ENCODE data around the gene OVOL3. TPM values are rescaled to one million over a fixed set of nuclear protein-coding genes. Genes with fewer than 3 reads are reported as not detected.
"Not testable (repeated sequence)": the region's sequence is repeated elsewhere in the genome, so short reads cannot be mapped to it uniquely, and the experiment has no call there.

Gene OVOL3
- total RNA-seq, 2 donors from 2014 or later: not detected

GRCh38 chr19:36116344-36116637 is 5.3 kb downstream of the OVOL3 start:
- intact Hi-C loops (cut with DNase I): loop anchor here (10.0 kb wide), 2 partner anchors 51 to 61 kb away; partner anchors contain the start of genes THAP8 (in 1 of the 2) and WDR62 (in 1 of the 2)
- no peak for ATAC-seq
- DNase-seq: no peak

DNA sequence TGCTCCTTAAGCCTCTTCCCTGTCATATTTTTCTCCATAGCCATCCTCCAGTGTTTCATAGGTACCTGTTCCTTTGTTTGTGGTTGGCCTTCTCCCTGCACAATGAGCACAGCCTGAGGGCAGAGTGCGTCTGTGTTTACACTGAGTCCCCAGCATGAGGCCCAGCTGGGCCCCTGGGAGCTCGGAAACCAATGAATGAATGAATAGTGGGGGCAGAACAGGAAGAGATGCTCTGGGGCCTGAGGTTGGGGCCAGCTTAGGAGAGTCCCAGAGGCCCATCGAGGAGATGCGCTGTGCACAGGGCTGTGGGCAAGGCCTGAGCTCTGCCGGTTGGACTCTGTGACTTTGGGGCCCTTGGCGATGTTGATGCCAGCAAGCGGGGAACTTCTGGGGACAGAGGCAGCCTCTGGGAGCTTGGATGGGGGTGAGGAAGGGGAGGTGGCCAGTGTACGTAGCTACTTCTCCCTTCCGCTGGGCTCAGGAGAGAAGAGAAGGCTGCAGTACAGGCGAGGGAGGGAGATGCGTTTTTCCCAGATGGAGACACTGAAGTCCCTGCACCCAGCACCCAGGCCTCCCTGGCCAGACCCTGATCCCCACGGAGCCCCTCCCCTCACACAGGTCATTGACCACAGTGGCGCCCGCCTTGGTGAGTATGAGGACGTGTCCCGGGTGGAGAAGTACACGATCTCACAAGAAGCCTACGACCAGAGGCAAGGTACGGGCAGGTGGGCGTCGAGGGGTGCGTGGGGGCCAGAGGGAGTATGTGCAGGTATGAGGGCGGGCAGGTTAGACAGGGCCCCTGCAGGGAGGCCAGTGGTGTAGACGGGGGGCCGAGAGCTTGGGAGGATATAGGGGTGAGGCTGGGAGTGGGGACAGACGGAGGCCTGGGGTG is 9.4 kb downstream of the OVOL3 start:
- no peak for ATAC-seq
- no peak for DNase-seq
- intact Hi-C loops (cut with DNase I): no loop called here

- intact Hi-C loops (cut with DNase I): no loop called here
- ATAC-seq: no peak
- no peak for DNase-seq
Observed at GRCh38 chr19:36120984-36121358, 10.0 kb downstream of the OVOL3 start.

- no peak for DNase-seq
- intact Hi-C loops (cut with DNase I): no loop called here
- no peak for ATAC-seq
Observed at GRCh38 chr19:36121486-36122124, 10.7 kb downstream of the OVOL3 start.

DNA sequence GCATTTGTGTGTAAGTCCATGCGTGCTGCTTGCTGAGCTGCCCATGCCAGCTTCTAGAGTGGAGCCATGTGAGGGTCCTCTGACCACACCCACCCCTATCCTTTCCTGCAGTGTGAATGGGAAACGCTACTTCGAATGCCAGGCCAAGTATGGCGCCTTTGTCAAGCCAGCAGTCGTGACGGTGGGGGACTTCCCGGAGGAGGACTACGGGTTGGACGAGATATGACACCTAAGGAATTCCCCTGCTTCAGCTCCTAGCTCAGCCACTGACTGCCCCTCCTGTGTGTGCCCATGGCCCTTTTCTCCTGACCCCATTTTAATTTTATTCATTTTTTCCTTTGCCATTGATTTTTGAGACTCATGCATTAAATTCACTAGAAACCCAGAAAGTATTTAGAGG is 14.6 kb downstream of the OVOL3 start:
- ATAC-seq (no peak), DNase-seq (no peak)
- intact Hi-C loops (cut with DNase I): no loop called here

- DNase-seq: no peak
- peak; percentile 13 to 23 for ATAC-seq
- intact Hi-C loops (cut with DNase I): no loop called here
Observed at GRCh38 chr19:36128392-36128736, 17.4 kb downstream of the OVOL3 start.

DNA sequence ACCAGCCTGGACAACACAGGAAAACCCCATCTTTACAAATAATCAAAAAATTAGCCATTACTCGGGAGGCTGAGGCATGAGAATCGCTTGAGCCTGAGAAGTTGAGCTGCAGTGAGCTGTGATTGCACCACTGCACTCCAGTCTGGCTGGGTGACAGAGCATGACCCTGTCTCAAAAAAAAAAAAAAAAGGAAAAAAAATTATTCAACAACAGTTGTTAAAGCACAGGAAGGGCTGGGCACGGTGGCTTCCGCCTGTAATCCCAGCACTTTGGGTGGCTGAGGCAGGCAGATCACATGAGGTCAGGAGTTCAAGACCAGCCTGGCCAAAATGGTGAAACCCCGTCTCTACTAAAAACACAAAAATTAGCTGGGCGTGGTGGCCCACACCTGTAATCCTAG is 20.3 kb downstream of the OVOL3 start:
- ATAC-seq; intact Hi-C loops (cut with DNase I): not testable (repeated sequence)
- DNase-seq: peak; percentile 56

GRCh38 chr19:36134867-36135266 is 23.9 kb downstream of the OVOL3 start:
- ATAC-seq; intact Hi-C loops (cut with DNase I); DNase-seq: not testable (repeated sequence)

GRCh38 chr19:36136964-36137686 is 26.2 kb downstream of the OVOL3 start:
- ATAC-seq: peak in 1 of 2 donors; percentile 47
- peak; percentile 72 for DNase-seq
- intact Hi-C loops (cut with DNase I): no loop called here

DNA sequence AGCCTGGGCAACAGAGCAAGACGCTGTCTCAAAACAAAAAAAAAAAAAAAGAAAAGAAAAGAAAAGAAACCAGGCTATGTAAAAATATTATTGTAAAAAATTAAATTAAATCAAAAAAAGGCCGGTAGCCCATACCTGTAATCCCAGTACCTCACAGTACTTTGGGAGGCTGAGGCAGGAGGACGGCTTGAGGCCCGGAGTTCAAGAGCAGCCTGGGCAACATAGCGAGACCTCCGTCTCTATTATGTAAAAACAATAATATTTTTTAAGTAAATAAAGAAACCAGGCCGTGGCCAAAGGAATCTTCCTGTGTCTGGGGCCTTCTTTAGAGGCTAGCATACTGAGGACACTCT is 28.2 kb downstream of the OVOL3 start:
- ATAC-seq (no peak), DNase-seq (no peak)
- intact Hi-C loops (cut with DNase I): no loop called here

GRCh38 chr19:36139473-36140303 is 28.7 kb downstream of the OVOL3 start, which contains the start of gene CAPNS1:
Gene CAPNS1, plus strand, starts transcription at chr19:36140066. Its CDS starts 946 bp downstream, at chr19:36141012.
- ATAC-seq: peak; percentile 93
- intact Hi-C loops (cut with DNase I): no loop called here
- DNase-seq: peak; percentile 99

DNA sequence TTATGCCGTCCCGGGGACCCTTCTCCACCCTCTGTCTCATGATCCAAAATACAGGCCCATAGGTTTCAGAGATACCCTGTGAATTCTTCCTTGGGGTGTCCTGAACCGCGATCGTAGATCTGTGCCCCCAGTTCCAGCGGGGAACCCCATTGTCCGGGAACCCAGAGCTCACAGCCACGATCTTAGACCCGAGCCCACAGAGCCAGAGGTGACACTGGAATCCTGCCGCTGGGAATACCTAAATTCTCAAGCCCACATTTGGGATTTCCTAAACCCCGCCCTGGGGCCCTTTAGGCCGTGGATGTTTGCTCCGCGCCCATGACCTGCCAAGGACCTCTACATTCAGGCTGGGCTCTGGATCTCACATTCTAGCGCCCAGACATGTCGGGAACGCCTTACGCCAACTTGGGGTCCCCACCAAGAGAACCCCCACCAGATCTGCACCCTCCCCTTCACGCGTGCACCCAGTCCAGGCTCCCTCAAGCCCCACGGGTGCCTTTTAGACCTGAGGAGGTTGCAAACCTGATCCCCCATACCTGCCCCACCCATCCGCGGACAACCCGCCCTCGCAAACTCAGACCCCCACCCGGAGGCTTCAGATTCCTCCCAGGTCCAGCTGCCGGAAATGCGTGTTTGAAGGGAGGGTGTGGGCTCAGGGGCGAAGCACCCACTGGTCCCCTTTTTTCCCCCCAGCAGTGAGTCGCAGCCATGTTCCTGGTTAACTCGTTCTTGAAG is 29.5 kb downstream of the OVOL3 start:
- intact Hi-C loops (cut with DNase I): no loop called here
- peak; percentile 65 for DNase-seq
- ATAC-seq: peak; percentile 24 to 35

- ATAC-seq (peak; percentile 79 to 80), DNase-seq (peak; percentile 89)
- intact Hi-C loops (cut with DNase I): no loop called here
Observed at GRCh38 chr19:36141039-36141927, 30.3 kb downstream of the OVOL3 start.

DNA sequence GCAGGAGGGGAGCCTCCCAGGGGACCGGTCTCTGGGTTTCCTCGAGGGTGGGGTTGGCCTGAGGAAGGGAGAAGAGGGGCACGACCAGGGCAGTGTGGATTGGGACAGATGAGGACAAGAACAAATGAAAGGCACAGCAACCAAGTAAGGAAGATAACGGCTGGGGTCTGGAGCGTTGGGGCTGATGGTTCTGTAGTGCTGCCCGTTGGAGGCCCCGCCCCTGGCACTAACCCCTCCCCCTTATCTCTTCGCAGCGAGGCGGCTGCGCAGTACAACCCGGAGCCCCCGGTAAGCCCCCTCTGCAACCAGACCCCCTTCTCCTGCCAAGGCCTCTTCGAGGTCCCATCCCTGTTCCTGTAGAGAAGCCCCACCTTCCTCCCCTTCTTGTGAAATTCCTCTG is 31.1 kb downstream of the OVOL3 start:
- no peak for DNase-seq
- no peak for ATAC-seq
- intact Hi-C loops (cut with DNase I): no loop called here

DNA sequence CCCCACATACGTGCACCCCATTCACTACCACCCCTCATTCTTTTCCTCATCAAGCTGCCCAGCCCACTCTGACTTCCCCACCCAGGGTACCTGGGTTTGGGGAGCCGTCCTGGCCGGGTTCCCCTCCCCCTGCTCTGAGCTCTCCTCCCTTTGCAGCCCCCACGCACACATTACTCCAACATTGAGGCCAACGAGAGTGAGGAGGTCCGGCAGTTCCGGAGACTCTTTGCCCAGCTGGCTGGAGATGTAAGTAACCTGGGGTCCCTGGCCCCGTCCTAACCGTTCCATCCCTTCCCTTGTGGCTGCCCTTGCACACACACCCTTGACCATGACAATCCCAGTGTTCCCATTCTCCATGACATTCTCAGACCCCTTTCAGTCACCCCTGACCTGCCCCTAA is 31.6 kb downstream of the OVOL3 start:
- intact Hi-C loops (cut with DNase I): no loop called here

DNA sequence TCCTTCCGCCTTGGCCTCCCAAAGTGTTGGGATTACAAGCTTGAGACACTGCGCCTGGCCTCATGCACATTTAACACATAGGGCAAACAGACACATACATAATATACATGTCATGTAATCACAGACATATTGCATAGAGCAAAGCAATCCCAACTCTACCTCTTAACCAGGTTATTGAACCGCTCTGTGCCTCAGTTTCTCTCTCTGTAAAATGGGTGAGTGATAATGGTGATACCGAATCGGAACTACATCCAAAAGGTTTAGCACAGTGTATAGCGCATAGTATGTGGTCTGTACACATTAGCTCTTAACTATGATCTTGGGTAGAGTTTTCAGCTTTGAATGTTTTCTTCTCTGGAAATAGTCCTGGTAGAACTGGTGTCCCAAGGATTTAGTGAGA is 33.7 kb downstream of the OVOL3 start:
- intact Hi-C loops (cut with DNase I): no loop called here
- DNase-seq: no peak
- ATAC-seq: no peak

More for the DNA sequence above, 31.6 kb downstream of the OVOL3 start:
- no peak for DNase-seq
- ATAC-seq: no peak

GRCh38 chr19:36149673-36150406 is 38.9 kb downstream of the OVOL3 start:
- no peak for ATAC-seq
- DNase-seq: no peak
- intact Hi-C loops (cut with DNase I): no loop called here
